ENCODE measurements around the gene TEPSIN. TPM values are rescaled to one million over a fixed set of nuclear protein-coding genes. Genes with fewer than 3 reads are reported as not detected.

TEPSIN gene
- total and polyA plus RNA-seq, 4 donors, result 3.2 to 22.9 (median 10.7) TPM

DNA sequence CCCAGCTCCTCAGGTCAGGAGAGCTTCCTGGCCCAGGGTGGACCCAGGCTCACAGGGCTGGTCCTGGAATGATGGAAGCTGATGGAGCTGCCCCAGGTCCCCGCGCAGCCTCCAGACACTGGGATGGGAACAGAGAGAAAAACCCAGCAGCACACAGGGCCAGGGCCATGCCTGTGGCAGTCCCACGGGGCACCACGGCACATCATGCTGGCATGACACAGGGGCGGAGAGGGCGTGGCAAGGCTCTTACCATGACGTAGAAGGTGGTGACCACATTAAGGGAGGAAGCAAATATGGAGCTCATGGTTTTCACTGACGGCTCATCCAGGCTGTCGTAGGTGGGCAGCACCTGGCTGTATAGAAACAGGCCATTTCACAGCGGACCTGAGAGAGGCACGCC, 37.9 kb upstream of the TEPSIN start:
- no peak overlapping the region for H3K9ac ChIP-seq (ENCODE audit: low read depth in 1 of 2, low read length in 2 of 2)
- no peak overlapping the region for H3K27ac ChIP-seq (ENCODE audit: low read depth in 1 of 2, low read length in 2 of 2)
- no peaks in the 10 kb centered on the region for H3K9me3 ChIP-seq (ENCODE audit: control insufficient read depth in 4 of 4, low read length in 3 of 4)
- 95% methylated on average over 11 of the region's 11 CpGs for WGBS
- no peak for DNase-seq (ENCODE audit: low spot score)
- no peak overlapping the region for H3K4me3 ChIP-seq (ENCODE audit: low read depth in 1 of 3, low read length in 3 of 3)
- H3K4me1 ChIP-seq (ENCODE audit: control insufficient read depth in 4 of 4, insufficient read depth in 4 of 4, low read length in 3 of 4), result no peaks in the 10 kb centered on the region
- TF ChIP-seq TAF1 (conservative IDR thresholded peaks at IDR 0.05) (no peak), RAD21 (IDR thresholded peaks at IDR 0.05) (no peak), EGR1 (IDR thresholded peaks at IDR 0.05; ENCODE audit: low read depth in 2 of 2) (no peak), FOXA2 (IDR thresholded peaks at IDR 0.05) (no peak)
- TF ChIP-seq, protein P1, sequence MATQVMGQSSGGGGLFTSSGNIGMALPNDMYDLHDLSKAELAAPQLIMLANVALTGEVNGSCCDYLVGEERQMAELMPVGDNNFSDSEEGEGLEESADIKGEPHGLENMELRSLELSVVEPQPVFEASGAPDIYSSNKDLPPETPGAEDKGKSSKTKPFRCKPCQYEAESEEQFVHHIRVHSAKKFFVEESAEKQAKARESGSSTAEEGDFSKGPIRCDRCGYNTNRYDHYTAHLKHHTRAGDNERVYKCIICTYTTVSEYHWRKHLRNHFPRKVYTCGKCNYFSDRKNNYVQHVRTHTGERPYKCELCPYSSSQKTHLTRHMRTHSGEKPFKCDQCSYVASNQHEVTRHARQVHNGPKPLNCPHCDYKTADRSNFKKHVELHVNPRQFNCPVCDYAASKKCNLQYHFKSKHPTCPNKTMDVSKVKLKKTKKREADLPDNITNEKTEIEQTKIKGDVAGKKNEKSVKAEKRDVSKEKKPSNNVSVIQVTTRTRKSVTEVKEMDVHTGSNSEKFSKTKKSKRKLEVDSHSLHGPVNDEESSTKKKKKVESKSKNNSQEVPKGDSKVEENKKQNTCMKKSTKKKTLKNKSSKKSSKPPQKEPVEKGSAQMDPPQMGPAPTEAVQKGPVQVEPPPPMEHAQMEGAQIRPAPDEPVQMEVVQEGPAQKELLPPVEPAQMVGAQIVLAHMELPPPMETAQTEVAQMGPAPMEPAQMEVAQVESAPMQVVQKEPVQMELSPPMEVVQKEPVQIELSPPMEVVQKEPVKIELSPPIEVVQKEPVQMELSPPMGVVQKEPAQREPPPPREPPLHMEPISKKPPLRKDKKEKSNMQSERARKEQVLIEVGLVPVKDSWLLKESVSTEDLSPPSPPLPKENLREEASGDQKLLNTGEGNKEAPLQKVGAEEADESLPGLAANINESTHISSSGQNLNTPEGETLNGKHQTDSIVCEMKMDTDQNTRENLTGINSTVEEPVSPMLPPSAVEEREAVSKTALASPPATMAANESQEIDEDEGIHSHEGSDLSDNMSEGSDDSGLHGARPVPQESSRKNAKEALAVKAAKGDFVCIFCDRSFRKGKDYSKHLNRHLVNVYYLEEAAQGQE (IDR thresholded peaks at IDR 0.05), result no peak
- TF ChIP-seq, protein P2, sequence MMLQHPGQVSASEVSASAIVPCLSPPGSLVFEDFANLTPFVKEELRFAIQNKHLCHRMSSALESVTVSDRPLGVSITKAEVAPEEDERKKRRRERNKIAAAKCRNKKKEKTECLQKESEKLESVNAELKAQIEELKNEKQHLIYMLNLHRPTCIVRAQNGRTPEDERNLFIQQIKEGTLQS (IDR thresholded peaks at IDR 0.05), result no peak
- TF ChIP-seq, protein P3, sequence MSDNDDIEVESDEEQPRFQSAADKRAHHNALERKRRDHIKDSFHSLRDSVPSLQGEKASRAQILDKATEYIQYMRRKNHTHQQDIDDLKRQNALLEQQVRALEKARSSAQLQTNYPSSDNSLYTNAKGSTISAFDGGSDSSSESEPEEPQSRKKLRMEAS (IDR thresholded peaks at IDR 0.05), result no peak
- no peaks in the 10 kb centered on the region for H3K27me3 ChIP-seq (ENCODE audit: control insufficient read depth in 4 of 4, insufficient read depth in 4 of 4, low read length in 3 of 4)
- peaks cover 32 to 81% (median 48%) of the 10 kb centered on the region in 4 donors for H3K36me3 ChIP-seq (ENCODE audit: control insufficient read depth in 4 of 4, insufficient read depth in 3 of 4, low read depth in 1 of 4, low read length in 3 of 4)

DNA sequence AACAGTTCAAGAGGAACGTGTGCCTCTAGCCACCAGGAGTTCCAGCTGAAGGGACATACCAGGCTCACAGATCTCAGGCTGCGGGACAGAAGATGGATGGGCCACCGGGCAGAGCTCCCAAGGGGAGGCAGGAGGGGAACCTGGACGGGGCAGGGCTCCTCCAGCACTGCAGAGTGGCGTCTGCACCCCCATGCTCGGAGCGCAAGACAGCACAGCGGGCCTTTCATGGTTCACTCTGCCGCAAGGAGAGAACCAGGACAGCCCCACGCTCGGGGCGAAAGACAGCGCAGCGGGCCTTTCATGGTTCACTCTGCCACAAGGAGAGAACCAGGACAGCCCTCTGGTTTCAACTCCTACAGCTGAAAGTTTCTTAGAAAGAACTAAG, 35.6 kb upstream of the TEPSIN start:
- H3K36me3 ChIP-seq (ENCODE audit: control insufficient read depth in 4 of 4, insufficient read depth in 3 of 4, low read depth in 1 of 4, low read length in 3 of 4), result peaks cover 43 to 88% (median 51%) of the 10 kb centered on the region in 4 donors
- WGBS, result 97% methylated on average over 14 of the region's 14 CpGs
- no peaks in the 10 kb centered on the region for H3K27me3 ChIP-seq (ENCODE audit: control insufficient read depth in 4 of 4, insufficient read depth in 4 of 4, low read length in 3 of 4)
- H3K27ac ChIP-seq (ENCODE audit: low read depth in 1 of 2, low read length in 2 of 2), result no peak overlapping the region
- H3K9ac ChIP-seq (ENCODE audit: low read depth in 1 of 2, low read length in 2 of 2), result no peak overlapping the region
- H3K4me3 ChIP-seq (ENCODE audit: low read depth in 1 of 3, low read length in 3 of 3), result no peak overlapping the region
- no peak for DNase-seq (ENCODE audit: low spot score)
- H3K4me1 ChIP-seq (ENCODE audit: control insufficient read depth in 4 of 4, insufficient read depth in 4 of 4, low read length in 3 of 4), result no peaks in the 10 kb centered on the region
- no peaks in the 10 kb centered on the region for H3K9me3 ChIP-seq (ENCODE audit: control insufficient read depth in 4 of 4, low read length in 3 of 4)
- no peak for TF ChIP-seq FOXA2 (IDR thresholded peaks at IDR 0.05)
- TF ChIP-seq FOXA1 (IDR thresholded peaks at IDR 0.05), result no peak
- no peak for TF ChIP-seq HNF4A (conservative IDR thresholded peaks at IDR 0.05)
- TF ChIP-seq, protein P2 (IDR thresholded peaks at IDR 0.05), result no peak
- TF ChIP-seq, protein P4, sequence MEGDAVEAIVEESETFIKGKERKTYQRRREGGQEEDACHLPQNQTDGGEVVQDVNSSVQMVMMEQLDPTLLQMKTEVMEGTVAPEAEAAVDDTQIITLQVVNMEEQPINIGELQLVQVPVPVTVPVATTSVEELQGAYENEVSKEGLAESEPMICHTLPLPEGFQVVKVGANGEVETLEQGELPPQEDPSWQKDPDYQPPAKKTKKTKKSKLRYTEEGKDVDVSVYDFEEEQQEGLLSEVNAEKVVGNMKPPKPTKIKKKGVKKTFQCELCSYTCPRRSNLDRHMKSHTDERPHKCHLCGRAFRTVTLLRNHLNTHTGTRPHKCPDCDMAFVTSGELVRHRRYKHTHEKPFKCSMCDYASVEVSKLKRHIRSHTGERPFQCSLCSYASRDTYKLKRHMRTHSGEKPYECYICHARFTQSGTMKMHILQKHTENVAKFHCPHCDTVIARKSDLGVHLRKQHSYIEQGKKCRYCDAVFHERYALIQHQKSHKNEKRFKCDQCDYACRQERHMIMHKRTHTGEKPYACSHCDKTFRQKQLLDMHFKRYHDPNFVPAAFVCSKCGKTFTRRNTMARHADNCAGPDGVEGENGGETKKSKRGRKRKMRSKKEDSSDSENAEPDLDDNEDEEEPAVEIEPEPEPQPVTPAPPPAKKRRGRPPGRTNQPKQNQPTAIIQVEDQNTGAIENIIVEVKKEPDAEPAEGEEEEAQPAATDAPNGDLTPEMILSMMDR (IDR thresholded peaks at IDR 0.05; ENCODE audit: low read depth, low read length, missing input control), result no peak
- TF ChIP-seq, protein P5, sequence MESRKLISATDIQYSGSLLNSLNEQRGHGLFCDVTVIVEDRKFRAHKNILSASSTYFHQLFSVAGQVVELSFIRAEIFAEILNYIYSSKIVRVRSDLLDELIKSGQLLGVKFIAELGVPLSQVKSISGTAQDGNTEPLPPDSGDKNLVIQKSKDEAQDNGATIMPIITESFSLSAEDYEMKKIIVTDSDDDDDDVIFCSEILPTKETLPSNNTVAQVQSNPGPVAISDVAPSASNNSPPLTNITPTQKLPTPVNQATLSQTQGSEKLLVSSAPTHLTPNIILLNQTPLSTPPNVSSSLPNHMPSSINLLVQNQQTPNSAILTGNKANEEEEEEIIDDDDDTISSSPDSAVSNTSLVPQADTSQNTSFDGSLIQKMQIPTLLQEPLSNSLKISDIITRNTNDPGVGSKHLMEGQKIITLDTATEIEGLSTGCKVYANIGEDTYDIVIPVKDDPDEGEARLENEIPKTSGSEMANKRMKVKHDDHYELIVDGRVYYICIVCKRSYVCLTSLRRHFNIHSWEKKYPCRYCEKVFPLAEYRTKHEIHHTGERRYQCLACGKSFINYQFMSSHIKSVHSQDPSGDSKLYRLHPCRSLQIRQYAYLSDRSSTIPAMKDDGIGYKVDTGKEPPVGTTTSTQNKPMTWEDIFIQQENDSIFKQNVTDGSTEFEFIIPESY (IDR thresholded peaks at IDR 0.05), result no peak
- no peak for TF ChIP-seq EGR1 (IDR thresholded peaks at IDR 0.05; ENCODE audit: low read depth in 2 of 2)
- no peak for TF ChIP-seq YY1 (IDR thresholded peaks at IDR 0.05)
- no peak for TF ChIP-seq GABPA (IDR thresholded peaks at IDR 0.05 in 1 of 2, conservative IDR thresholded peaks at IDR 0.05 in 1 of 2)
- TF ChIP-seq RAD21 (IDR thresholded peaks at IDR 0.05), result no peak
- TF ChIP-seq NR2F2 (IDR thresholded peaks at IDR 0.05), result no peak
- no peak for TF ChIP-seq JUND (IDR thresholded peaks at IDR 0.05)
- TF ChIP-seq TAF1 (conservative IDR thresholded peaks at IDR 0.05), result no peak
- no peak for TF ChIP-seq HNF4G (IDR thresholded peaks at IDR 0.05)
- no peak for TF ChIP-seq RXRA (IDR thresholded peaks at IDR 0.05)
